ENCODE data around the gene OTUD5. TPM values are rescaled to one million over a fixed set of nuclear protein-coding genes. Genes with fewer than 3 reads are reported as not detected.
"Not testable (repeated sequence)": the region's sequence is repeated elsewhere in the genome, so short reads cannot be mapped to it uniquely, and the experiment has no call there.

OTUD5 gene
- polyA plus RNA-seq, 2 of the 4 experiments (the other 2 are of a cell fraction), result 45.9 to 57.7 TPM

GRCh38 chrX:48981178-48981577 is 23.8 kb upstream of the OTUD5 start:
- no peak overlapping the region for H3K4me3 ChIP-seq
- TF ChIP-seq RARB (CRISPR knock-in tag; IDR thresholded peaks at IDR 0.05), result no peak
- TF ChIP-seq, protein P1, sequence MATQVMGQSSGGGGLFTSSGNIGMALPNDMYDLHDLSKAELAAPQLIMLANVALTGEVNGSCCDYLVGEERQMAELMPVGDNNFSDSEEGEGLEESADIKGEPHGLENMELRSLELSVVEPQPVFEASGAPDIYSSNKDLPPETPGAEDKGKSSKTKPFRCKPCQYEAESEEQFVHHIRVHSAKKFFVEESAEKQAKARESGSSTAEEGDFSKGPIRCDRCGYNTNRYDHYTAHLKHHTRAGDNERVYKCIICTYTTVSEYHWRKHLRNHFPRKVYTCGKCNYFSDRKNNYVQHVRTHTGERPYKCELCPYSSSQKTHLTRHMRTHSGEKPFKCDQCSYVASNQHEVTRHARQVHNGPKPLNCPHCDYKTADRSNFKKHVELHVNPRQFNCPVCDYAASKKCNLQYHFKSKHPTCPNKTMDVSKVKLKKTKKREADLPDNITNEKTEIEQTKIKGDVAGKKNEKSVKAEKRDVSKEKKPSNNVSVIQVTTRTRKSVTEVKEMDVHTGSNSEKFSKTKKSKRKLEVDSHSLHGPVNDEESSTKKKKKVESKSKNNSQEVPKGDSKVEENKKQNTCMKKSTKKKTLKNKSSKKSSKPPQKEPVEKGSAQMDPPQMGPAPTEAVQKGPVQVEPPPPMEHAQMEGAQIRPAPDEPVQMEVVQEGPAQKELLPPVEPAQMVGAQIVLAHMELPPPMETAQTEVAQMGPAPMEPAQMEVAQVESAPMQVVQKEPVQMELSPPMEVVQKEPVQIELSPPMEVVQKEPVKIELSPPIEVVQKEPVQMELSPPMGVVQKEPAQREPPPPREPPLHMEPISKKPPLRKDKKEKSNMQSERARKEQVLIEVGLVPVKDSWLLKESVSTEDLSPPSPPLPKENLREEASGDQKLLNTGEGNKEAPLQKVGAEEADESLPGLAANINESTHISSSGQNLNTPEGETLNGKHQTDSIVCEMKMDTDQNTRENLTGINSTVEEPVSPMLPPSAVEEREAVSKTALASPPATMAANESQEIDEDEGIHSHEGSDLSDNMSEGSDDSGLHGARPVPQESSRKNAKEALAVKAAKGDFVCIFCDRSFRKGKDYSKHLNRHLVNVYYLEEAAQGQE (IDR thresholded peaks at IDR 0.05), result no peak
- TF ChIP-seq CBX8 (IDR thresholded peaks at IDR 0.05), result no peak
- no peak for TF ChIP-seq KDM5A (IDR thresholded peaks at IDR 0.05)
- TF ChIP-seq HMGXB4 (CRISPR knock-in tag; IDR thresholded peaks at IDR 0.05; ENCODE audit: borderline replicate concordance), result no peak
- TF ChIP-seq, protein P2, sequence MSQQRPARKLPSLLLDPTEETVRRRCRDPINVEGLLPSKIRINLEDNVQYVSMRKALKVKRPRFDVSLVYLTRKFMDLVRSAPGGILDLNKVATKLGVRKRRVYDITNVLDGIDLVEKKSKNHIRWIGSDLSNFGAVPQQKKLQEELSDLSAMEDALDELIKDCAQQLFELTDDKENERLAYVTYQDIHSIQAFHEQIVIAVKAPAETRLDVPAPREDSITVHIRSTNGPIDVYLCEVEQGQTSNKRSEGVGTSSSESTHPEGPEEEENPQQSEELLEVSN (IDR thresholded peaks at IDR 0.05; ENCODE audit: borderline replicate concordance, low read depth), result no peak
- TF ChIP-seq, protein P3, sequence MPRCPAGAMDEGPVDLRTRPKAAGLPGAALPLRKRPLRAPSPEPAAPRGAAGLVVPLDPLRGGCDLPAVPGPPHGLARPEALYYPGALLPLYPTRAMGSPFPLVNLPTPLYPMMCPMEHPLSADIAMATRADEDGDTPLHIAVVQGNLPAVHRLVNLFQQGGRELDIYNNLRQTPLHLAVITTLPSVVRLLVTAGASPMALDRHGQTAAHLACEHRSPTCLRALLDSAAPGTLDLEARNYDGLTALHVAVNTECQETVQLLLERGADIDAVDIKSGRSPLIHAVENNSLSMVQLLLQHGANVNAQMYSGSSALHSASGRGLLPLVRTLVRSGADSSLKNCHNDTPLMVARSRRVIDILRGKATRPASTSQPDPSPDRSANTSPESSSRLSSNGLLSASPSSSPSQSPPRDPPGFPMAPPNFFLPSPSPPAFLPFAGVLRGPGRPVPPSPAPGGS (IDR thresholded peaks at IDR 0.05), result no peak
- no peak for TF ChIP-seq HOXB13 (CRISPR knock-in tag; IDR thresholded peaks at IDR 0.05; ENCODE audit: low read depth)
- no peak for TF ChIP-seq ZFP36 (IDR thresholded peaks at IDR 0.05; ENCODE audit: borderline replicate concordance, partially characterized antibody)
- no peak for TF ChIP-seq EHMT2 (IDR thresholded peaks at IDR 0.05; ENCODE audit: low read depth)
- no peak for TF ChIP-seq HDAC2 (IDR thresholded peaks at IDR 0.05)
- TF ChIP-seq, protein P4, sequence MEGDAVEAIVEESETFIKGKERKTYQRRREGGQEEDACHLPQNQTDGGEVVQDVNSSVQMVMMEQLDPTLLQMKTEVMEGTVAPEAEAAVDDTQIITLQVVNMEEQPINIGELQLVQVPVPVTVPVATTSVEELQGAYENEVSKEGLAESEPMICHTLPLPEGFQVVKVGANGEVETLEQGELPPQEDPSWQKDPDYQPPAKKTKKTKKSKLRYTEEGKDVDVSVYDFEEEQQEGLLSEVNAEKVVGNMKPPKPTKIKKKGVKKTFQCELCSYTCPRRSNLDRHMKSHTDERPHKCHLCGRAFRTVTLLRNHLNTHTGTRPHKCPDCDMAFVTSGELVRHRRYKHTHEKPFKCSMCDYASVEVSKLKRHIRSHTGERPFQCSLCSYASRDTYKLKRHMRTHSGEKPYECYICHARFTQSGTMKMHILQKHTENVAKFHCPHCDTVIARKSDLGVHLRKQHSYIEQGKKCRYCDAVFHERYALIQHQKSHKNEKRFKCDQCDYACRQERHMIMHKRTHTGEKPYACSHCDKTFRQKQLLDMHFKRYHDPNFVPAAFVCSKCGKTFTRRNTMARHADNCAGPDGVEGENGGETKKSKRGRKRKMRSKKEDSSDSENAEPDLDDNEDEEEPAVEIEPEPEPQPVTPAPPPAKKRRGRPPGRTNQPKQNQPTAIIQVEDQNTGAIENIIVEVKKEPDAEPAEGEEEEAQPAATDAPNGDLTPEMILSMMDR (IDR thresholded peaks at IDR 0.05), result no peak
- no peak for TF ChIP-seq EP300 (IDR thresholded peaks at IDR 0.05)
- no peak for TF ChIP-seq ATOH8 (CRISPR knock-in tag; IDR thresholded peaks at IDR 0.05; ENCODE audit: low read depth)
- no peak for TF ChIP-seq GATA3 (IDR thresholded peaks at IDR 0.05; ENCODE audit: borderline replicate concordance)
- TF ChIP-seq RFX5 (IDR thresholded peaks at IDR 0.05), result no peak
- TF ChIP-seq ESRRA (IDR thresholded peaks at IDR 0.05; ENCODE audit: borderline replicate concordance, low read length), result no peak
- no peak for TF ChIP-seq RAD21 (conservative IDR thresholded peaks at IDR 0.05 in 1 of 2, IDR thresholded peaks at IDR 0.05 in 1 of 2)
- ChIA-PET CTCF (interaction anchor here (2.7 kb wide), 1 partner anchor 8 kb away, joined by 13 read pairs; the partner anchor contains the start of gene KCND1), POLR2A (no interaction called here)
- no peak overlapping the region for H3K27ac ChIP-seq
- 97% methylated on average over 5 of the region's 10 CpGs for WGBS (ENCODE audit: missing lambda C conversion rate)
- DNase-seq (ENCODE audit: low read depth in 1 of 2, low spot score in 1 of 2), result no peak
- H3K4me1 ChIP-seq, result no peaks in the 10 kb centered on the region
- FAIRE-seq, result no peak
- no peaks in the 10 kb centered on the region for H3K9me3 ChIP-seq
- ATAC-seq, result peak; percentile 21 to 34; a peak in 3 of 6 replicates
- H3K4me2 ChIP-seq, result no peak overlapping the region

DNA sequence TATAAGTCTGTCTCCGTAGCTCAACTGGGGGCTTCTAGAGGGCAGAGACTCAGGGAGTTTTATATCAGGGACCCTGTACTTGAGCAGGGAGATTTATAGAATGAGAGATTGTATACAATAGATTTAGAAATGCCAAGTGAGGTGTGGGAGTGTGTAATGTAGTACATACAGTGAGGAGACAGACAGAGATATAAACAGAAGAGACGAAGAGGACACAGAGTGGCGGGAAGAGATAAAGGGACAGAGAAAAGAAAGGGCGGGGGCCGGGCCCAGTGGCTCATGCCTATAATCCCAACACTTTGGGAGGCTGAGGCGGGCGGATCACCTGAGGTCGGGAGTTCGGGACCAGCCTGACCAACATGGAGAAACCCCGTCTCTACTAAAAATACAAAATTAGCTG is 22.9 kb upstream of the OTUD5 start:
- 83% methylated on average over 10 of the region's 10 CpGs for WGBS (ENCODE audit: missing lambda C conversion rate)
- H3K9me3 ChIP-seq; H3K27ac ChIP-seq; H3K4me2 ChIP-seq; H3K4me3 ChIP-seq; POLR2A ChIA-PET; CTCF ChIA-PET; DNase-seq (ENCODE audit: low read depth in 1 of 2, low spot score in 1 of 2); FAIRE-seq; H3K4me1 ChIP-seq; ATAC-seq: not testable (repeated sequence)

Measured in A549 (cell line).